ENCODE results near the gene FKBP5. TPM values are rescaled to one million over a fixed set of nuclear protein-coding genes. Genes with fewer than 3 reads are reported as not detected.
A peak's percentile ranks its signal among the peaks of the same experiment; 100 is the strongest.

Gene FKBP5
- total RNA-seq, 1 experiment from 2014 or later: 28.3 TPM

GRCh38 chr6:35725721-35726438, 37.2 kb upstream of the FKBP5 start:
- H3K4me2 ChIP-seq (ENCODE audit: low read depth, low read length, poor library complexity, severe bottlenecking): no peak overlapping the region
- no peak for DNase-seq
- no peak overlapping the region for H2AFZ ChIP-seq (ENCODE audit: low read length)
- H3K79me2 ChIP-seq (ENCODE audit: low read length): no peaks in the 10 kb centered on the region
- no peaks in the 10 kb centered on the region for H3K9me3 ChIP-seq (ENCODE audit: low read length)
- H3K27me3 ChIP-seq (ENCODE audit: low read length): no peaks in the 10 kb centered on the region
- H3K4me1 ChIP-seq (ENCODE audit: low read length): peaks cover 37% of the 10 kb centered on the region
- H3K36me3 ChIP-seq (ENCODE audit: insufficient read depth, low read length): no peaks in the 10 kb centered on the region
- H3K4me3 ChIP-seq (ENCODE audit: low read length): no peak overlapping the region
- H3K9me2 ChIP-seq (replicated peaks; ENCODE audit: insufficient read depth, low read length): no peaks in the 10 kb centered on the region
- H4K20me1 ChIP-seq (ENCODE audit: insufficient read depth, low read depth, low read length): no peaks in the 10 kb centered on the region
- no peak overlapping the region for H3K9ac ChIP-seq (ENCODE audit: low read length)
- H3K27ac ChIP-seq (ENCODE audit: low read length): no peak overlapping the region

- H3K9me3 ChIP-seq (ENCODE audit: low read length): no peaks in the 10 kb centered on the region
- no peak overlapping the region for H2AFZ ChIP-seq (ENCODE audit: low read length)
- H3K4me1 ChIP-seq (ENCODE audit: low read length): peaks cover 38% of the 10 kb centered on the region
- H3K4me3 ChIP-seq (ENCODE audit: low read length): no peak overlapping the region
- H4K20me1 ChIP-seq (ENCODE audit: insufficient read depth, low read depth, low read length): no peaks in the 10 kb centered on the region
- no peak overlapping the region for H3K9ac ChIP-seq (ENCODE audit: low read length)
- H3K27ac ChIP-seq (ENCODE audit: low read length): no peak overlapping the region
- H3K36me3 ChIP-seq (ENCODE audit: insufficient read depth, low read length): no peaks in the 10 kb centered on the region
- no peaks in the 10 kb centered on the region for H3K79me2 ChIP-seq (ENCODE audit: low read length)
- H3K4me2 ChIP-seq (ENCODE audit: low read depth, low read length, poor library complexity, severe bottlenecking): no peak overlapping the region
- no peaks in the 10 kb centered on the region for H3K27me3 ChIP-seq (ENCODE audit: low read length)
- H3K9me2 ChIP-seq (replicated peaks; ENCODE audit: insufficient read depth, low read length): no peaks in the 10 kb centered on the region
- DNase-seq: no peak
Observed at GRCh38 chr6:35725081-35725708, 36.5 kb upstream of the FKBP5 start.

GRCh38 chr6:35724471-35724870, 35.8 kb upstream of the FKBP5 start:
- H3K27ac ChIP-seq (ENCODE audit: low read length): no peak overlapping the region
- no peak overlapping the region for H3K9ac ChIP-seq (ENCODE audit: low read length)

GRCh38 chr6:35724059-35724458, 35.3 kb upstream of the FKBP5 start:
- no peaks in the 10 kb centered on the region for H3K9me3 ChIP-seq (ENCODE audit: low read length)
- H3K4me1 ChIP-seq (ENCODE audit: low read length): peaks cover 39% of the 10 kb centered on the region
- no peak overlapping the region for H3K4me3 ChIP-seq (ENCODE audit: low read length)
- H3K27me3 ChIP-seq (ENCODE audit: low read length): no peaks in the 10 kb centered on the region
- no peak overlapping the region for H3K4me2 ChIP-seq (ENCODE audit: low read depth, low read length, poor library complexity, severe bottlenecking)
- no peaks in the 10 kb centered on the region for H3K36me3 ChIP-seq (ENCODE audit: insufficient read depth, low read length)
- H3K9me2 ChIP-seq (replicated peaks; ENCODE audit: insufficient read depth, low read length): no peaks in the 10 kb centered on the region
- DNase-seq: no peak
- H3K79me2 ChIP-seq (ENCODE audit: low read length): no peaks in the 10 kb centered on the region
- H4K20me1 ChIP-seq (ENCODE audit: insufficient read depth, low read depth, low read length): no peaks in the 10 kb centered on the region
- H3K27ac ChIP-seq (ENCODE audit: low read length): no peak overlapping the region
- H2AFZ ChIP-seq (ENCODE audit: low read length): no peak overlapping the region
- H3K9ac ChIP-seq (ENCODE audit: low read length): no peak overlapping the region

More at GRCh38 chr6:35724471-35724870, 35.8 kb upstream of the FKBP5 start:
- Histone ChIP-seq H3K9me2 (replicated peaks; ENCODE audit: insufficient read depth, low read length) (no peaks in the 10 kb centered on the region), H3K27me3 (ENCODE audit: low read length) (no peaks in the 10 kb centered on the region), H2AFZ (ENCODE audit: low read length) (no peak overlapping the region), H3K36me3 (ENCODE audit: insufficient read depth, low read length) (no peaks in the 10 kb centered on the region), H3K9me3 (ENCODE audit: low read length) (no peaks in the 10 kb centered on the region), H3K79me2 (ENCODE audit: low read length) (no peaks in the 10 kb centered on the region), H4K20me1 (ENCODE audit: insufficient read depth, low read depth, low read length) (no peaks in the 10 kb centered on the region), H3K4me1 (ENCODE audit: low read length) (peaks cover 40% of the 10 kb centered on the region), H3K4me2 (ENCODE audit: low read depth, low read length, poor library complexity, severe bottlenecking) (no peak overlapping the region), H3K4me3 (ENCODE audit: low read length) (no peak overlapping the region)
- no peak for DNase-seq

GRCh38 chr6:35723587-35723986, 34.9 kb upstream of the FKBP5 start:
- Histone ChIP-seq H3K4me2 (ENCODE audit: low read depth, low read length, poor library complexity, severe bottlenecking) (no peak overlapping the region), H3K27ac (ENCODE audit: low read length) (no peak overlapping the region), H3K9me3 (ENCODE audit: low read length) (no peaks in the 10 kb centered on the region), H3K4me1 (ENCODE audit: low read length) (peaks cover 34% of the 10 kb centered on the region), H3K79me2 (ENCODE audit: low read length) (no peaks in the 10 kb centered on the region), H3K9ac (ENCODE audit: low read length) (no peak overlapping the region), H3K36me3 (ENCODE audit: insufficient read depth, low read length) (no peaks in the 10 kb centered on the region), H3K9me2 (replicated peaks; ENCODE audit: insufficient read depth, low read length) (no peaks in the 10 kb centered on the region), H4K20me1 (ENCODE audit: insufficient read depth, low read depth, low read length) (no peaks in the 10 kb centered on the region), H2AFZ (ENCODE audit: low read length) (no peak overlapping the region), H3K4me3 (ENCODE audit: low read length) (no peak overlapping the region), H3K27me3 (ENCODE audit: low read length) (no peaks in the 10 kb centered on the region)
- no peak for DNase-seq

- no peaks in the 10 kb centered on the region for H4K20me1 ChIP-seq (ENCODE audit: insufficient read depth, low read depth, low read length)
- no peak overlapping the region for H3K4me2 ChIP-seq (ENCODE audit: low read depth, low read length, poor library complexity, severe bottlenecking)
- no peaks in the 10 kb centered on the region for H3K9me2 ChIP-seq (replicated peaks; ENCODE audit: insufficient read depth, low read length)
- no peak for DNase-seq
- no peaks in the 10 kb centered on the region for H3K9me3 ChIP-seq (ENCODE audit: low read length)
- no peak overlapping the region for H2AFZ ChIP-seq (ENCODE audit: low read length)
- no peak overlapping the region for H3K9ac ChIP-seq (ENCODE audit: low read length)
- peaks cover 23% of the 10 kb centered on the region for H3K4me1 ChIP-seq (ENCODE audit: low read length)
- H3K79me2 ChIP-seq (ENCODE audit: low read length): no peaks in the 10 kb centered on the region
- no peak overlapping the region for H3K27ac ChIP-seq (ENCODE audit: low read length)
- H3K27me3 ChIP-seq (ENCODE audit: low read length): no peaks in the 10 kb centered on the region
- H3K36me3 ChIP-seq (ENCODE audit: insufficient read depth, low read length): no peaks in the 10 kb centered on the region
- H3K4me3 ChIP-seq (ENCODE audit: low read length): no peak overlapping the region
Observed at GRCh38 chr6:35722121-35722761, 33.5 kb upstream of the FKBP5 start.

GRCh38 chr6:35719830-35720733, 31.4 kb upstream of the FKBP5 start:
- Histone ChIP-seq H3K36me3 (ENCODE audit: insufficient read depth, low read length) (no peaks in the 10 kb centered on the region), H3K9me2 (replicated peaks; ENCODE audit: insufficient read depth, low read length) (no peaks in the 10 kb centered on the region), H4K20me1 (ENCODE audit: insufficient read depth, low read depth, low read length) (no peaks in the 10 kb centered on the region), H3K27me3 (ENCODE audit: low read length) (no peaks in the 10 kb centered on the region), H3K9me3 (ENCODE audit: low read length) (no peaks in the 10 kb centered on the region), H3K4me1 (ENCODE audit: low read length) (peaks cover 16% of the 10 kb centered on the region), H3K4me2 (ENCODE audit: low read depth, low read length, poor library complexity, severe bottlenecking) (peak overlapping the region; percentile 60), H3K4me3 (ENCODE audit: low read length) (peak overlapping the region; percentile 44; the same call in 1 of the 2 replicates), H2AFZ (ENCODE audit: low read length) (peak overlapping the region; percentile 99), H3K79me2 (ENCODE audit: low read length) (no peaks in the 10 kb centered on the region), H3K27ac (ENCODE audit: low read length) (no peak overlapping the region), H3K9ac (ENCODE audit: low read length) (peak overlapping the region; percentile 48)
- peak; percentile 48 for DNase-seq

All from Karpas-422 (cell line).